Measurements from ENCODE around the gene TIGD1.

TIGD1 gene

DNA sequence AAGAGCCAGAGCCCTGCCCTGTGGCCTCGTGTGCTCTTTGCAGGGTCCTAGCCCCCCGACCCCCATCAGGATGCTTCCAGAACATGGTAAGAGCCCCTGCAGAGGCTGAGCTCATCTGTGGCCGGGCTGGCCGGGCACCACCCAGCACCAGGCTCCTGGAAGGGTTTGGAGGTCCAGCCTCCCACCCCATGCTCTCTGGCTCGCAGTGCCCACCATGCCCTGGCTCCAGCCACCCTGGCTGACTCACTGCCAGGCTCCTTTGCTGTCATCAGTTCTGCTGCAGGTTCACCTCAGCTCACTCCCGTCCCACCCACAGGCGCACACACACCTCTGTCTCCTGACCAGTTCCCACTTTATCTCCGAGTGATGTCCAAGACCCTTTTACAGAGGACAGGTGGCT, 37.7 kb upstream of the TIGD1 start:
- no peak for DNase-seq (ENCODE audit: low read depth)
- TF ChIP-seq, protein P1, sequence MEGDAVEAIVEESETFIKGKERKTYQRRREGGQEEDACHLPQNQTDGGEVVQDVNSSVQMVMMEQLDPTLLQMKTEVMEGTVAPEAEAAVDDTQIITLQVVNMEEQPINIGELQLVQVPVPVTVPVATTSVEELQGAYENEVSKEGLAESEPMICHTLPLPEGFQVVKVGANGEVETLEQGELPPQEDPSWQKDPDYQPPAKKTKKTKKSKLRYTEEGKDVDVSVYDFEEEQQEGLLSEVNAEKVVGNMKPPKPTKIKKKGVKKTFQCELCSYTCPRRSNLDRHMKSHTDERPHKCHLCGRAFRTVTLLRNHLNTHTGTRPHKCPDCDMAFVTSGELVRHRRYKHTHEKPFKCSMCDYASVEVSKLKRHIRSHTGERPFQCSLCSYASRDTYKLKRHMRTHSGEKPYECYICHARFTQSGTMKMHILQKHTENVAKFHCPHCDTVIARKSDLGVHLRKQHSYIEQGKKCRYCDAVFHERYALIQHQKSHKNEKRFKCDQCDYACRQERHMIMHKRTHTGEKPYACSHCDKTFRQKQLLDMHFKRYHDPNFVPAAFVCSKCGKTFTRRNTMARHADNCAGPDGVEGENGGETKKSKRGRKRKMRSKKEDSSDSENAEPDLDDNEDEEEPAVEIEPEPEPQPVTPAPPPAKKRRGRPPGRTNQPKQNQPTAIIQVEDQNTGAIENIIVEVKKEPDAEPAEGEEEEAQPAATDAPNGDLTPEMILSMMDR (conservative IDR thresholded peaks at IDR 0.05; ENCODE audit: low read depth, low read length): no peak
- no peak overlapping the region for H3K4me3 ChIP-seq (ENCODE audit: low read depth, low read length)

- TF ChIP-seq, protein P1 (conservative IDR thresholded peaks at IDR 0.05; ENCODE audit: low read depth, low read length): no peak
- no peak overlapping the region for H3K4me3 ChIP-seq (ENCODE audit: low read depth, low read length)
- DNase-seq (ENCODE audit: low read depth): no peak
Measured at GRCh38 chr2:232587512-232587911, 37.2 kb upstream of the TIGD1 start.

DNA sequence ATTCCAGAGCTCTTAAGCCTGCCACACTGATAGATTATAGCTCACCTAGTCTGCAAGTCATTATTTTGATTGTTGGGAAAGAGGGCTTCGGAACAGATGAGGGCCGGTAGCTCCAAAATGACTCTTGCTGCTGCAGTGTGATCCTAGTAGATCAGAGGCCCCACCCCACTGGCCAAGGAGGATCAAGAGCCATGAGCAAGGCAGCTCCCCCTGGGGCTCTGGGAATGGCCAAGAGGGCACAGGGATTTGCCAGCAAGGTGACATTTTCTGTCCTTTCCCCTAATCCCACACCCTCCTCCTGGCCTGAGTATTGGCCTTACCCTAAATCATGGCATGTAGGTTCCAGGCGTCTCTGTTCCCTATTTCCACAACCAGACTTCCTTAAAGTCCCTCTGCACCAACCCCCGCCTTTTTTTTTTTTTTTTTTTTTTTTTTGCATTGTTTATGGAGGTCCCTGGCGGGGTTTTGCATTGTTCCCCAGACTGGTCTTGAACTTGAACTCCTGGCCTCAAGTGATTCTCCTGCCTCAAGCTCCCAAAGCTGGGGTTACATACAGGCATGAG, 36.7 kb upstream of the TIGD1 start:
- H3K4me3 ChIP-seq (ENCODE audit: low read depth, low read length): no peak overlapping the region
- TF ChIP-seq, protein P1 (conservative IDR thresholded peaks at IDR 0.05; ENCODE audit: low read depth, low read length): no peak
- no peak for DNase-seq (ENCODE audit: low read depth)

- TF ChIP-seq, protein P1 (conservative IDR thresholded peaks at IDR 0.05; ENCODE audit: low read depth, low read length): no peak
- no peak for DNase-seq (ENCODE audit: low read depth)
Measured at GRCh38 chr2:232584238-232584637, 33.9 kb upstream of the TIGD1 start.

GRCh38 chr2:232581725-232582124, 31.4 kb upstream of the TIGD1 start:
- DNase-seq (ENCODE audit: low read depth): no peak
- TF ChIP-seq, protein P1 (conservative IDR thresholded peaks at IDR 0.05; ENCODE audit: low read depth, low read length): no peak
- H3K4me3 ChIP-seq (ENCODE audit: low read depth, low read length): no peak overlapping the region

More at GRCh38 chr2:232584238-232584637, 33.9 kb upstream of the TIGD1 start:
- H3K4me3 ChIP-seq (ENCODE audit: low read depth, low read length): no peak overlapping the region

DNA sequence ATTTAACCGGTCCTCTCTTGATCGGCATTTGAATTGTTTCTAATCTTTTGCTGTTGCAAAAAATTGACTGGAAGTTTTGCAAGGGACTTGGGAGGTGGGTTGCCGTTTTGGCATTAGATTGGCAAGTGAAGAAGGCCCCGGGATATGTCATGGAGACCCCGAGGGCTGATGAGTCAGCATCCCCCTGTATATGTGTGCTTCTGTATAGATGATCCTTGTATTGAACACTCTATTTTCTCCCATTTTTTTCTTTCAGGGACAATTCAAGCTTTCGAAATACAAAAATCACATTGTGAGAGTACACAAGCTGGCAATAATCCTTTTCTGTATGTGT, 30.3 kb upstream of the TIGD1 start:
- TF ChIP-seq, protein P1 (conservative IDR thresholded peaks at IDR 0.05; ENCODE audit: low read depth, low read length): no peak
- H3K4me3 ChIP-seq (ENCODE audit: low read depth, low read length): no peak overlapping the region
- DNase-seq (ENCODE audit: low read depth): no peak

DNA sequence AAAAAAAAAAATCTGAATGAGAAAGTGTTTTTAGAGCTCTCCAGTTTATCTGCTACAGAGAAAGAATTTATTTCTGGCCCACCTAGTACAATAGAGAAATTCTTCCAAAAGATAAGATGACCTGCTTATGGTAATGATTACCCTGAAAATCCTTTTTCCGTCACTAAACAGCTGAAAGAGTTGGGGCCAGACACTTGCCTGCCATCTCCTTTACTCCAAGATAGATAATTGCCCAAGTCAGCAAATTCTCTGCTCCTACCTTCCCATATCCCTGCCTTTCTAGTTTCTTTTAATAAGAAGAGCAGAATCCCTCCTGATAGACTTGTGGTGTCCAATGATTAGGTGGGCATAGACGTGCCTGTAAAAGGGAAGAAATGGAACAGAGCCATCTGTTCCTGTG, 28.3 kb upstream of the TIGD1 start:
- no peak for DNase-seq (ENCODE audit: low read depth)
- H3K4me3 ChIP-seq (ENCODE audit: low read depth, low read length): no peak overlapping the region
- TF ChIP-seq, protein P1 (conservative IDR thresholded peaks at IDR 0.05; ENCODE audit: low read depth, low read length): no peak
